ENCODE measurements around the gene ZKSCAN5.

DNA sequence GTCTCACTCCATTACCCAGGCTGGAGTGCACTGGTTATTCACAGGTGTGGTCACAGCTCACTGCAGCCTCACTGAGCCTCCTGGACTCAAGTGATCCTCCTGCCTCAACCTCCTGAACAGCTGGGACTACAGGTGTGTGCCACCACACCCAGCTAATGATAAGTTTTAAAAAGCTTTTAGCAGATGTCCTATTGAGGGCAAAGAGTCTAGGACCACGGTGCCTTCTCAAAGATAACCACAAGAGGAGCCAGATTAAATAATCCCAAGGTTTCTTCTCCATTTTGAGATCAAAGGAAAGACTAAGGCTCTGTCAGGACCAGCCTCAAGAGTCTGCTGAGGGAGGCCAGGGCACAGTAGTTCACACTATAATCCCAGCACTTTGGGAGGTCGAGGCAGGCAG lies 43.2 kb upstream of the ZKSCAN5 start:
- TF ChIP-seq, protein P1, sequence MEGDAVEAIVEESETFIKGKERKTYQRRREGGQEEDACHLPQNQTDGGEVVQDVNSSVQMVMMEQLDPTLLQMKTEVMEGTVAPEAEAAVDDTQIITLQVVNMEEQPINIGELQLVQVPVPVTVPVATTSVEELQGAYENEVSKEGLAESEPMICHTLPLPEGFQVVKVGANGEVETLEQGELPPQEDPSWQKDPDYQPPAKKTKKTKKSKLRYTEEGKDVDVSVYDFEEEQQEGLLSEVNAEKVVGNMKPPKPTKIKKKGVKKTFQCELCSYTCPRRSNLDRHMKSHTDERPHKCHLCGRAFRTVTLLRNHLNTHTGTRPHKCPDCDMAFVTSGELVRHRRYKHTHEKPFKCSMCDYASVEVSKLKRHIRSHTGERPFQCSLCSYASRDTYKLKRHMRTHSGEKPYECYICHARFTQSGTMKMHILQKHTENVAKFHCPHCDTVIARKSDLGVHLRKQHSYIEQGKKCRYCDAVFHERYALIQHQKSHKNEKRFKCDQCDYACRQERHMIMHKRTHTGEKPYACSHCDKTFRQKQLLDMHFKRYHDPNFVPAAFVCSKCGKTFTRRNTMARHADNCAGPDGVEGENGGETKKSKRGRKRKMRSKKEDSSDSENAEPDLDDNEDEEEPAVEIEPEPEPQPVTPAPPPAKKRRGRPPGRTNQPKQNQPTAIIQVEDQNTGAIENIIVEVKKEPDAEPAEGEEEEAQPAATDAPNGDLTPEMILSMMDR (IDR thresholded peaks at IDR 0.05): no peak
- TF ChIP-seq POLR2A (IDR thresholded peaks at IDR 0.05): no peak
- no peak for TF ChIP-seq EP300 (IDR thresholded peaks at IDR 0.05; ENCODE audit: low read depth)
- no peak for TF ChIP-seq POLR2AphosphoS5 (IDR thresholded peaks at IDR 0.05)

All from transverse colon (tissue), 4 donors.